Thyroid gland (tissue), 4 donors: ENCODE results near the gene CLUH. TPM values are rescaled to one million over a fixed set of nuclear protein-coding genes. Genes with fewer than 3 reads are reported as not detected.
A peak's percentile ranks its signal among the peaks of the same experiment; 100 is the strongest.

Source experiments
- DNase-seq, 2 donors: peaks; one replicate each; pipeline ENCODE4 v3.0.0-alpha.2; 2019
- H3K27ac ChIP-seq, 3 donors: fragments of 200-600 bp; sonication (generic); 1 replicate in 2 of 3; 2 replicates in 1 of 3; pipeline ENCODE4 v1.5.1; 2016 to 2019; ENCODE audit warnings: mild to moderate bottlenecking in 1 of 3, moderate library complexity in 1 of 3
- H3K27me3 ChIP-seq: fragments of 200-600 bp; sonication (generic); one replicate; pipeline ENCODE4 v1.5.1; 2019
- H3K36me3 ChIP-seq, 2 donors: fragments of 200-600 bp; sonication (generic); one replicate each; pipeline ENCODE4 v1.5.1; 2016 to 2019
- H3K4me1 ChIP-seq, 2 donors: fragments of 200-600 bp; sonication (generic); one replicate each; pipeline ENCODE4 v1.5.1; 2017 to 2019
- H3K4me3 ChIP-seq, 3 donors: fragments of 200-600 bp; sonication (generic); replicated peaks in 1 of 3; 1 replicate in 2 of 3; 2 replicates in 1 of 3; pipeline ENCODE4 v1.5.1; 2016; ENCODE audit warnings: mild to moderate bottlenecking in 1 of 3
- H3K9me3 ChIP-seq: fragments of 200-600 bp; sonication (generic); one replicate; pipeline ENCODE4 v1.5.1; 2017
- POLR2A ChIP-seq, 2 donors: fragments of 450-650 bp; IDR thresholded peaks; one replicate each; pipeline ENCODE4 v1.6.1; 2017; ENCODE audit warnings: antibody characterized with exemption in 2 of 2, mild to moderate bottlenecking in 2 of 2, moderate library complexity in 1 of 2
- WGBS, 2 donors: methylation state at CpG; one replicate each; pipeline ENCODE4 v1.1.5; 2017; 5-methylcytosine and 5-hydroxymethylcytosine counted together
- intact Hi-C: fragments of 100-400 bp; cut with DNase I; formaldehyde crosslinking; loops from one replicate; pipeline ENCODE4 v1.15.1; 2023
- total RNA-seq, 4 donors: library from RNA; depleted of rRNA; stranded (reverse); fragments of >200 nt; gene quantifications; one replicate each; pipeline ENCODE4 v1.2.3, GENCODE V29; 2016
- TF ChIP-seq, protein P1 (sequence below), 6 experiments: fragments of 200-600 bp in 3 of 6; fragments of 450-650 bp in 3 of 6; sonication (generic) in 3 of 6; IDR thresholded peaks; one replicate each; pipeline ENCODE4 v1.5.1; 2016 to 2019; ENCODE audit warnings: antibody characterized with exemption in 6 of 6, mild to moderate bottlenecking in 2 of 6, inconsistent platforms in 1 of 6, moderate library complexity in 1 of 6

Gene CLUH
- total RNA-seq, 4 donors from 2014 or later = 45.7 to 99.2 (median 78.6) TPM

DNA sequence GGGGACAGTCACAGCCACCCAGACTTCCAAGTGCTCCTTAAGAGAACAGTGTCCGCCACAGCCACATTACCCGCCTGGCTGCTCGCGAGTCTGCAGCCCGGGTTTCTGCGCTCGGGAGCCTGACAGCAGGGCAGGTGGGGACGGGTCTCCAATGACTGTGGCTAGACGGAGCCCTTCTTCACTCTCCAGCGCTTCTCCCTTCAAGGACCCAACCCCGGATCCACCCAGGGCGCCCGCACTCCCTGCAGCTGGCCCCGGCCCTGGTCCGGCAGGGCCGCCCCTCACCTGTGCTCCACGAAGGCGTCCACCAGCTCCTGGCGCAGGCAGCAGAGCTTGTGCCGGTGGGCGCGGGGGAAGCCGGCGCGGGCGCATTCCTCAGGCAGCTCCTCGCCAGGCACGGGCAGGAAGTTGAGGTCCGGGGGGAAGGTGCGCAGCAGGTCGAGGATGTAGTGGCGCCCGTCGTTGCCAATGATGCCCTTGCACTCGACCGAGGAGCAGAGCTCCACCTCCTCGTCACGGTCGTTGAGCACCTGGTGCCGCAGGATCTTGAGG, 13.9 kb downstream of the CLUH start:
- peak in 1 of 2 donors; percentile 3 for DNase-seq
- H3K4me3 ChIP-seq = no peak overlapping the region
- WGBS, 2 donors = 93 to 97% methylated on average over 25 to 31 of the region's 40 CpGs
- intact Hi-C loops = loop anchor here (10.0 kb wide), 1 partner anchor 103 kb away; the partner anchor contains the start of gene PAFAH1B1
- H3K27ac ChIP-seq = no peak overlapping the region
- peaks cover 67 to 74% of the 10 kb centered on the region in 2 donors for H3K36me3 ChIP-seq
- no peak for TF ChIP-seq POLR2A (IDR thresholded peaks at IDR 0.05)
- TF ChIP-seq, protein P1, sequence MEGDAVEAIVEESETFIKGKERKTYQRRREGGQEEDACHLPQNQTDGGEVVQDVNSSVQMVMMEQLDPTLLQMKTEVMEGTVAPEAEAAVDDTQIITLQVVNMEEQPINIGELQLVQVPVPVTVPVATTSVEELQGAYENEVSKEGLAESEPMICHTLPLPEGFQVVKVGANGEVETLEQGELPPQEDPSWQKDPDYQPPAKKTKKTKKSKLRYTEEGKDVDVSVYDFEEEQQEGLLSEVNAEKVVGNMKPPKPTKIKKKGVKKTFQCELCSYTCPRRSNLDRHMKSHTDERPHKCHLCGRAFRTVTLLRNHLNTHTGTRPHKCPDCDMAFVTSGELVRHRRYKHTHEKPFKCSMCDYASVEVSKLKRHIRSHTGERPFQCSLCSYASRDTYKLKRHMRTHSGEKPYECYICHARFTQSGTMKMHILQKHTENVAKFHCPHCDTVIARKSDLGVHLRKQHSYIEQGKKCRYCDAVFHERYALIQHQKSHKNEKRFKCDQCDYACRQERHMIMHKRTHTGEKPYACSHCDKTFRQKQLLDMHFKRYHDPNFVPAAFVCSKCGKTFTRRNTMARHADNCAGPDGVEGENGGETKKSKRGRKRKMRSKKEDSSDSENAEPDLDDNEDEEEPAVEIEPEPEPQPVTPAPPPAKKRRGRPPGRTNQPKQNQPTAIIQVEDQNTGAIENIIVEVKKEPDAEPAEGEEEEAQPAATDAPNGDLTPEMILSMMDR (IDR thresholded peaks at IDR 0.05) = no peak
- no peaks in the 10 kb centered on the region for H3K27me3 ChIP-seq
- H3K4me1 ChIP-seq = no peaks in the 10 kb centered on the region
- H3K9me3 ChIP-seq = no peaks in the 10 kb centered on the region

DNA sequence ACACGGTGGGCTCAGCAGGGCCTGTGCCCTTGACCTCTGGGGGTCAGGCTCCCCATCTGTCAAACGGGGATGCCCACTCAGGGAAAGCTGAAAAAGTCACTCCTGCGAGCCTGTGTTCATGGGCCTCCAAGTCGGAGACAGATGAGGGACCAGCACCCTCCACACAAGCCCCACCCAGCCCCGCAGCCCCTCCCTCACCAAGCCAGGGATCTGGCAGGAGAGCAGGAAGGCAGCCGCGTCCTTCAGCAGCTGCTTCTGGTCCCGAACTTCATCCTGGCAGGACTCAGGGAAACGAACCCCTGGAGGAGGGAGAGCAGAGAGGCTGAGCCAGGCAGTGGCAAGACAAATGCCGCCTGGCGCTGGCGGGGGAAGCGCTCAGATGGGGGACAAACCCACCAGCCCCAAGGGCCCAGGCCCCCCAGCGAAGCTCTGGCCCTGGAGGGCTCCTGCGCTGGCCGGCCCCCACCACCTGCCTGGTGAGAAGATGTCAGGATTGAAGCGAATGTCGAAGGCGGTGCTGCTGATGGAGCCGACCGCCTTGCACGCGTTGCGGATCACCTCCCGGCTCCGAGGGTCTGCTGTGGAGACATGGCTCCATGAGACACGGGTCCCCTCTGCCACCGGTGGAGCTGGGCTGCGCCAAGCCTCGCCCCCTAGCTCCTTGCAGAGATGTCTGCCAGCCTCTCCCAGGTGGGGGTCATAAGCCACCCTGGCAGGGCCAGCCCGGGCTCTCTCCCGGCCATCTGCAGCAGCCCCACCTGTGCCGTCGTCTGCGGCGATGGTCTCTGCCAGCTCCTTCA, 15.4 kb downstream of the CLUH start:
- Histone ChIP-seq H3K9me3 (no peaks in the 10 kb centered on the region), H3K27ac (no peak overlapping the region), H3K27me3 (no peaks in the 10 kb centered on the region), H3K36me3 (peaks cover 65 to 66% of the 10 kb centered on the region in 2 donors), H3K4me3 (no peak overlapping the region), H3K4me1 (no peaks in the 10 kb centered on the region)
- peak in 1 of 2 donors; percentile 1 for DNase-seq
- TF ChIP-seq, protein P1 (IDR thresholded peaks at IDR 0.05) = no peak
- TF ChIP-seq POLR2A (IDR thresholded peaks at IDR 0.05) = no peak
- intact Hi-C loops = loop anchor here (10.0 kb wide), 1 partner anchor 101 kb away; the partner anchor contains the start of gene PAFAH1B1
- WGBS, 2 donors = 95 to 96% methylated on average over 30 to 35 of the region's 36 CpGs

DNA sequence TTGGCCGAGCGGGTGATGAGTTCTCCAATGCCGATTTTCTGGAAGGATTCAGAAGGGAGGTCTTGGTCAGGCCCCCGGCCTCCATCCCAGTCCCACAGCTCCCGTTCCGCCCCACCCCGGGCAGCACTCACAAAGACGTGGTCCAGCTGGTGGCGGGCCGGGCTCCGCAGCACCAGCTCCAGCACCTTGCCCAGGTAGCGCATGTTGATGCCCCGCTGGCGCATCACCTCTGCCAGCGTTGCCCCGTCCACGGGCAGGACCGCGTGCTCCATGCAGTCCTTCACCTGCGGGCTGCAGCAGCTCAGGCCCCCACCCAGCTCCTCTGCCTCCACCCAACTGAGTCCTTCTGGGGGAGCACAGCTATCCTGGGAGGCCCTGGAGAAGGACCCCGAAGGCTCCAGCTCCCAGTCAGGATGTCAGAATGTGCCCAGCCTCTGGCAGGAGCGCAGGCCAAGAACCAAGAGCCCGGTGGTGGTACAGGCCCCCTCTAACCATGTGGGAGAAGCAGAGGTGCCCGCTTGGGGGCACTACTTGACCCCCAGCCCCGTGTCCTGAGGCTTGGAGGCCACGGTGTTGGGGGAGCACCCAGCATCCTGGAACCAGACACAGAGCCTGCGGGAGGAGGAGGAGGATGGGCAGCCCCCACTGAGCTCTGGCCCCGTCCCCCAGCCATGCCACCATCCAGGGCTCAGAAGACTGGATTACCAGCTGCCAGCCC, 16.2 kb downstream of the CLUH start:
- H3K27ac ChIP-seq = no peak overlapping the region
- no peaks in the 10 kb centered on the region for H3K9me3 ChIP-seq
- H3K4me1 ChIP-seq = peaks cover 0 to 1% of the 10 kb centered on the region in 2 donors
- WGBS, 2 donors = 94 to 96% methylated on average over 17 to 27 of the region's 28 CpGs
- DNase-seq = peak in 1 of 2 donors; percentile 2
- H3K4me3 ChIP-seq = no peak overlapping the region
- peaks cover 58 to 63% of the 10 kb centered on the region in 2 donors for H3K36me3 ChIP-seq
- TF ChIP-seq, protein P1 (IDR thresholded peaks at IDR 0.05) = no peak
- TF ChIP-seq POLR2A (IDR thresholded peaks at IDR 0.05) = no peak
- H3K27me3 ChIP-seq = no peaks in the 10 kb centered on the region
- intact Hi-C loops = loop anchor here (10.0 kb wide), 1 partner anchor 101 kb away; the partner anchor contains the start of gene PAFAH1B1

DNA sequence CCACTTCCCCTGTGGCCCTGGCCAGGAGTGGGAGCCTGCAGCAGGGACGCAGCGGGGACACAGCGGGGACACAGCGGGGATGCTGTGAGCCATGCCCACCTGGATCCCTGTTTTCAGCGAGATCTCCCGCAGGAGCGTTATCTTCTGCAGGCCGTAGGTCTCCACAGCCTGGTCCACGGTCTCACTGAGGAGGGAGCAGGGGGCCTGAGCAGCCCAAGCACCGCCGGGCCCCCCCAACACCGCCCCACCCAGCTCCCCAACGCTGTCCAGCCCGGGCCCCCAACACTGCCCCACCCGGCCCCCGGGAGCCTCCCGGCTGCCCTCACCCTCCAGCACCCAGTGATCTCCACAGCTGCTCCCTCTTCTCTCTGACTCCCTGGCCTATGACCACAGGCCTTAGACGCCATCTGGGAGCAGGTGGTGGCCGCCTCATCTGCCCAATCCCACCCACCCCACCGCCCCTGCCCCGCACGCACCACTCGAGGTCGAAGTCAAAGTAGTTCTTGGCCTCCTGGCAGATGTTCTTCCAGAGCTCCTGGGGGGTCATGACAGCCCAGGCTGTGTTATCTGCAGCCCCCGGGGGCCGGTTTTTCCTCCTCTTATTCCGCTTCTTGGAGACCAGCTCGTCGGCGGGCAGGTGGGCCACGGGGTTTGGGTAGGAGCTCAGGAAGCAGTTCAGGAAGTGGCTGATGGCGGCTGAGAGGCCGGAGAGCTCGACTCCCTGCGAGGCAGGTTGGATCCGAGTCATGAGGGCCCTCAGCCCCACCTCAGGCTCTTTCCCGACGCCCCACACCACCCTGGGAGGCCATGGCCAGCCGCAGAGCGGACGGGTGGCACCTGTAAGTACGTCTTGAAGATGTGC, 17.0 kb downstream of the CLUH start:
- Histone ChIP-seq H3K4me1 (peaks cover 7 to 9% of the 10 kb centered on the region in 2 donors), H3K4me3 (no peak overlapping the region), H3K27me3 (no peaks in the 10 kb centered on the region), H3K9me3 (no peaks in the 10 kb centered on the region), H3K27ac (no peak overlapping the region), H3K36me3 (peaks cover 51 to 62% of the 10 kb centered on the region in 2 donors)
- no peak for DNase-seq
- 89 to 92% methylated on average over 29 to 40 of the region's 42 CpGs for WGBS, 2 donors
- TF ChIP-seq, protein P1 (IDR thresholded peaks at IDR 0.05) = no peak
- intact Hi-C loops = loop anchor here (10.0 kb wide), 1 partner anchor 100 kb away; the partner anchor contains the start of gene PAFAH1B1
